GM19238 (cell line): Measurements from ENCODE around the gene LSAMP.
"Not testable (repeated sequence)": the region's sequence is repeated elsewhere in the genome, so short reads cannot be mapped to it uniquely, and the experiment has no call there.

Source experiments
- DNase-seq: peaks from one replicate; pipeline ENCODE4 v3.0.0; 2011; ENCODE audit warnings: low spot score; ENCODE audit not compliant: insufficient read length

LSAMP gene

DNA sequence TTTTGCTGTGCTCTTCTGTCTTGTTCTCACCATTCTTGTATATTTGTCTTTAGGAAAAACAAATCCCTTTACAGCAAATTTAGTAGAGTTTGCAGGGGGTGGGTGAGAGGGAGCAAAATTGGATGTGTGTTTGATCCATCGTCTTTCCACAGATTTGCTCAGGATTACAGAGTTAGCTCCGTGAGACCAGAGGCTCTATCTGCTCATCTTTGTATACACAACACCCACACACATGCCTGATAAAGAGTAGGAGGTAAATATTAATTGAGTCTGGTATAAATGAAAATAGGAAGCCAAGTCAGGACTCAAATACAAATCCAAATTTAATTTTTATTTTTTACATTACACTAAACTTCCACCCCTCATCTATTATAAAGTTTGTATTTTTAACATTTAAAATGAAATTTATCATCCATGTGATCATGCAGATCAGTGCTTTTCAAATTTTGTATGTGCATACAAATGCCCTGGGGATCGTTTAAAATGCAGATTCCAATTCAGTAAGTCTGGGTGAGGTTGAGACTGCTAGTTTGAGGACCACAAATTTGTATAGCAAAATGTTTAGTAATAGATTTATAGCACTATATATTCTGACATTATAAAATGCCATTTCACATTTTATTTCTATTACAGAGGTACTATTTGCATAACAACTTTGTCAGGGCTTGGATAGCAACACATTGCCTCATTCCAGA, 326.7 kb downstream of the LSAMP start:
- no peak for DNase-seq

DNA sequence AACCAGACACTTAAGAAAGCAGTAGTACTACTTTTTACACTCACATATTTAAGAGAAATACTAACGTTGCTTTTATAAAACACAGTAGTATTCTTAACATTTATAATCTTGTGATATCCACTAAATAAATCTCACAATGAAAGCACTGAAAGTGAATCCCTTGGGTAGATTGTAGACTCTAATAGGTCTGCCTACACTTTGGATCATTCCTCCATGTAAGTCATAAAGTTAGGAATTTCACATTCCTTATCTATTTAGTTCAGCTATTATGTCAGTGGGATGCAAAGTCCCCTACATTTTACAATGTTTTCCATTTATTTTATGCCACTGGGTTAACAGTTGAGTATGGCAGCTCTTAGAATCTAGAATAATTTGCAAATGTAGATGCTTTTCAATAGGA, 330.7 kb downstream of the LSAMP start:
- DNase-seq: no peak

DNA sequence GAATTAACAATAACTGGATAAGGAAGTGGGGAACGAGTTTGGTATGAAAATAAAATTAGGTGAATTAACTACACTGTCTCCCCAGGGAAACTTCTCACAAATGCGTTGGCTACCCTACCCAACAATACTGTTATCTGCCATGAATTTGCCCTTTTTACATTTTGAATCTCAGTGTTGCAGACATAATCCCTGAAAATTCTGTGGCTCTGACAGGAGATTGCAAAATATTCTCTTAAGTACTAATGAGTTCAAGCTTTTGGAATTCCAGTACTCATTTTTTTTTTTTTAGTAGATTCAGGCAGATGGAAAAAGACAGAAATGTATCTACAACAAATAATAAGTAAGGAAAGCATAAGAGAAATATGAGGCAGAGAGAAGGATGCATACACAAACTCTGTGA, 332.6 kb downstream of the LSAMP start:
- no peak for DNase-seq

DNA sequence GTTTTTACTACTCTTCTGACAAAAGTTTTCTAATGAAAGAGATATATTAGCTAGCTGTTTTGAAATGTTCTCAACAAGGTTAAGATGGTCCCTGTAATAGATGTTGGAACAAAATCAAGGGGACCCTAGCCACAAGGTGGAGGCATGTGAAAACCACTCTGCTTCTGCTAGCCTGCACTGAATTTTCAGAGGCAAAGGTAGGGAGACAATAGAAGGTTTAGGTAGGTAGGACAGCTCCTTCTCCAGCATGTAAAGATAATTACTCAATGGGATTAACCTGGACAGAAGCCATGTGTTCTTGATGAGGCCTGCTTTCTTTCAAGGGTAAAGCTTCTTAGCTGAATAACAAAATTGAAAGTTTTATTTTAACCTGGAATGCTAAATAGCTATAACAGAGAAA, 333.5 kb downstream of the LSAMP start:
- no peak for DNase-seq

DNA sequence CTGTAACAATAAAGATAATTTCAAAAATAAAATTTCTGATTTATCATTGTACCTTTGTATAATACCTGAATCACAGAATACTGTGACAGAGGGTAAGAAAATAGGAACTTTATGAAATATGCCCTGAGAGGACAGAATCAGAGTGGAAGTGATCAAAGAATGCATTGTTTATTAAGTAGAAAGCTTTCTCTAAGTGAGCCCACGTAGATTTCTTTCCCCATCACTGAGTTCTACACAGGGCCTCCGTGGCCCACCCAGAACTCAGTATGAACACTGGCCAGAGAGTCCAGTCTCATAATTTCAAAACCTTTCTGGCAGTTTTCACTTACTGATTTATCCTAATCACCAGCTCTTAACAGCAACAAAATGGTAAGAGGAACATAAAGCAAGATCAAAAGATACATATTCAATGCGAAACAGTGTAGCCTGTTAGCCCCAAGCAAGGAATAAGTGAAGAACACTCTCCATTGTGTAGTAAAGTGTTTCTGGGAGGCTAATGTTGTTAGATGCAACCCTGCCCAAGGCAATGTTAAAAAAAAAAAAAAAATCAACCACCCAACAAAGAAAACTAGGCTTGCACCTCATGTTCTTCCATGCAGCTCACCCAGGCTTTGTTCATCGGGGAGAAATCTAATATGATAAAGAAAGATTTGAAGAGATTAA, 341.3 kb downstream of the LSAMP start:
- DNase-seq: no peak

DNA sequence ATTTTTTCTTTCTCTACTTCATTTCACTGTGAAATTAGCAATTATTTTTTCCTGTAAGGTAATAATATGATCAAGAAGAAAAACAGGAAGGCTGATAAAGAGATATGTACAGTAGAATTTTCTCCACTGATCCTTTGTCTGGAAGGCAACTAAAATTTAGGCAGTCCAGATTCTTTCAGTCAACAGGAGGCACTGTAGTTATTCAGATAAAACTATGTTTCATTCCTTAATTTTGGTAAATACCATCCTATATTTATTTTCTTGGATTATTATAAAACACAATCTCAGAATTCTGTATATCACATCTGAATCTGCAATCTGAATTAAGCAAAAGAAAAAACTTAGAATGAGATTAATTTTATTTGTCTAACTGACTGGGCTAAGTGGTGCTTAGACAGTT, 343.2 kb downstream of the LSAMP start:
- DNase-seq: no peak

DNA sequence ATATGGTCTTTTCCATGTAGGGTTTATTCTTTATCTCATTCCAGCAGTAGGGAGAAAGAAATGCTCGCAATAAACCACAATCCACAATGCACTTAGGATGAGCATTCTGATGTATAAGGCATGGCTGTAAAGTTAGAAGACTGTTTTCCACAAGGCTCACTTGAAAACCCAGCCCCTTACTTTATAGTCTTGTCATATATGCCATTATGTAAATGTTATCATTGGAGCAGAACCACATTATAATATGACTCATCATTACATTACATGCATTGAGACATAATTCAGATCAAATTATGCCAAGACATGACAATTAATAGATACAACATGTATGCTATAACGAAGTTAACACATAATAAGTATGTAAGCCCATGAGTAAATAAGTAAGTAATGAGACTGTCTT, 348.1 kb downstream of the LSAMP start:
- no peak for DNase-seq

DNA sequence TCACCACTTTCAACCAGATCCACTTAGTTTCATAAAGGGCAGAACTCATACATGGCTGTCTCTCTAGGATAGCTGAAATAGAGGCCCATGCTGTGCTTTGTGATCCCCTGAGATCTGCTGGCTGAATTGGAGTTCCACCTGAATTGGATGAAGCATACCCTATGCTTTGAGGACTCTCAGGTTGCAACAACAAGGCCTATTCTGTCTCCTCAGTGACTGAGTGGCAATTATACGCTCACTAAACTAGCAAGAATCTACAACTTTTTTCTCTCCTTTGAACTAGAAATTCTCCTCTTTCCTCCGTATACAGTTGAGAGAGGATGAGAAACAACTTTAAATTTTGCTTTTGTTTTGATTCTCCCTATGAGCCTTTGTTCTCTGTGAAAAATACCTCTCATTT, 348.7 kb downstream of the LSAMP start:
- DNase-seq: no peak

DNA sequence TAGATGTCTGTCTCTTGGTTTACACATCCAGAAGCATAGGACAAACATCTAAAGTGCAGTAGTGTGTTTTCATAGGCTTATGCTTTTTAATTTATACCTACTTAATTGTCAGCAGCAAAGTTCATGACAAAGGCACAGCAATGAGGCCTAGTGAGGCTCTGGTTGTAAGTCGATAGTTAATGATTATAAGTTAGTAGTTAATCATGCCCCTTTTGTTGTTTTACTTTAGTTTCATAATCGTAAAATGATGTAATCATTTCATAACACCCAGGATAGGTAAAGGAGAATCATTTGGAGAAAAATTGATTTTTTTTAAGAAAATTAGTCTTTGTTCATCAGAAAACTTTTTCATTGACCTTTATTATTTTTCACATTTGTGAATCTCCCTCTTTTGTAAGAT, 351.9 kb downstream of the LSAMP start:
- DNase-seq: no peak

DNA sequence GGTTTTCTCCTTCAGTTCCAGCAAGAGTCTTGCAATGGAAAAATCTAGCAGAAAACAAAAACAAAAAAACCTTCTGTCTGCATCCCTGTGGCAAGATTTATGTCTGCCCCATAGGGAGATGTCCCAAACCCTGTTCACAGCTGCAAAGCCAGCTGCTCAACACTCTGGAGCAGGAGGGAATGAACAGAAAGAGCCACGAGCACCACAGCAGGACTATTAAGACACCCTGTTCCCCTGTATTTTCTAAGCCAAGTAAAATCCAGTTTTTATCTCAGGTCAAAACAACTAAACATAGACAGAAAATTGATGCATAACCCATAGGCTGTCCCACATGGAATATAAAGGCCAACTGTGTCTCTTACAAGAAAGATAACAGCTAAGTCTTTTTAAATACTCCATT, 357.9 kb downstream of the LSAMP start:
- DNase-seq: no peak

DNA sequence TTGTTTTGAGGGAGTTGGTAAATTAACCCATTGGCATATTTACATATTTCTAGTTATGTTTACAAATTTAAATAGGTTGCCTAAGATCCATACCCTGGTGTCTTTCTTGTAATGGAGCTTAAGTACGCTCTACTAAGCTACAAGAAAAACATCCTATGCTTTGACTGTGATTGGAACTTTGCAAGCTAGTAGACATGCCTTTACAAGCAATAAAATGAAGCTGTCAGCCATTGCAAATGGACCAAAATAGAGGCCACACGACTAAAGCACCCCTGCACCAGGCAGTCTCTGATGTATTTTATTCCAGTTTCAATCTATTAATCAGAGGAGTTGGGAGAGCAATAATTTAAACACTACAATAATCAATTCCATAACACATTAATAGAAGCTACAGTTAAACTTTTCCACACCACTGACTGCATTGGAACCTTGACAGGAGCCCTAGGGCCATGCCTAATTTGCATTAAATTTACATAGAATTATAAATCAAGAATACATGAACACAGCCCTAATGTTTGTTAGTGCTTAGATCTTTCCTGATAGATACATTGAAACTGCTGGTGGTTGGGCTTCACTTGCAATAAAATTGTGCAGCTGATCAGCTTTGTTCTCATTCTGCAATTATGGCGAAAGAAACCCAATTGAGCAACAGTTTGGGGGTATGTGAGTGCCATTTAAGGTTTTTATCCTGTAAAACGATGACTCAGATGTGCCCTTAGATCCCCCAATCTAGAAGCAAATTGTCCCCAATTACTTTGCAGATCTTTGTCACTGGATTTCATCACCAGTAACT, 360.1 kb downstream of the LSAMP start:
- no peak for DNase-seq

DNA sequence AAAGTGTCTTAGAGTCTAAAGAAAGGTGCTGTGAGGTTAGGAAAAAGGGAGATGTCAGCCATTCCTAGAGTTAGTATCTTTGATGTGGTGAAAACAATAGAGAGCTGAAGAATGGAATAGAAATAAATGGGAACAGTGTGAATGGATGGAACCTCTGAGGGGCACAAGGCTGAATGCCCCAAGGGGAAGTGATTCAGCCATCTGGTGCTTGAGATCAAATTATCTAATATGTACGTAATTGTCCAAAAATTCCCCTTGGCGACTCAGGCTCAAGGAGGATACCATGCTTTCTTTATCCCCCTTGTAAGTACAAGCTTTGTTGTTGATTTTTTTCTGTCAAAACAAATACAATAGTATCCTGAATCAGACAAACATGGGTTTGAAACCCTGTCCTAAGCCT, 361.6 kb downstream of the LSAMP start:
- no peak for DNase-seq

DNA sequence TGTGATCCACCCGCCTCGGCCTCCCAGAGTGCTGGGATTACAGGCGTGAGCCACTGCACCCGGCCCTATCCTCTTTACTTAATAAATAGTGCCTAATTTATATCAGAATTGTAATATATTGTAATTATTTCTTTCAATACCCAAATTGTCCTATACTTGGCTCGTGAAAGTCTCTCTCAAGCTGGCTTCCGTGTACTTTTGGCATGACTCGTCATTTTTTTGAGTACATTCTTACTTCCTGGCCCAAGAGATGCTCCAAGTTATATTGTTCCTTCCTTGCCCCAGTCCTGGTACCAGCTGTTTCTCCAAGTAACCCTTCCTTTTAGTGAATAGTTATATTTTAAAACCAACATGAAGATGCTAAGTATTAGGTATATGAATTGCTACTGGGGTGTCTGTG, 366.7 kb downstream of the LSAMP start:
- no peak for DNase-seq

DNA sequence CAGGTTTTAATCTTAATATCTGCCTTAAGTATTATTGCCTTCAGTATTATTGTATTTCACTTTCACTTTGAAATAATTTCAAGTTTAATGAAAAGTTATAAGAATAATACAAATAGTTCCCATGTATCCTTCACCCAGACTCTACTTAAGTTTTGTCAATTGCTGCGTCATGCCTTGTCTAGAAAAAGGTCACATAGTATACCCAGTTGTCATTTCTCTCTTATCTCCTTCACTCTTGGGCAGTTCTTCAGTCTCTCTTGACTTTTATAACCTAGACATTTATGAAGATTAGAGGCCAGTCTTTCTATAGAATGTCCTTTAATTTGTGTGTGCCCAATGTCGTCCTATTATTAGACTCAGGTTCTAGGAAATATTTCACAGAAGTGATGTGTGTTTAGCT, 367.7 kb downstream of the LSAMP start:
- DNase-seq: no peak

DNA sequence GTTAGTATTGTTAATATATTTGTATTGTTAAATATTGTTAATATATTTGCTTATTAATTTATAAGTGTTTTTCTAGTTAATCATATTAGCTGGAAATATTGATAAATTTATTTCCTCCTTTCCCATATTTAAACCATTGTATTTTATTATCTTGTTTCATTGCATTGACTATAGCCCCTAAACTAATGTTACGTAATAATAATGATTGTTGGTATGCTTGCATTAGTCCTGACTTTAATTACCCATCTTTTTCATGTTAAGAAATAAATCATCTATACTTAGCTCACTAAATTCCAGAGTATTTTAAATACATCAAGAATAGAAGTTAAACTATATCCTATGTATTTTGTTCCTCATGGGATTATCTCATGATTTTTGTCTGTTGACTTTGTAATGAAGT, 368.2 kb downstream of the LSAMP start:
- DNase-seq: no peak

DNA sequence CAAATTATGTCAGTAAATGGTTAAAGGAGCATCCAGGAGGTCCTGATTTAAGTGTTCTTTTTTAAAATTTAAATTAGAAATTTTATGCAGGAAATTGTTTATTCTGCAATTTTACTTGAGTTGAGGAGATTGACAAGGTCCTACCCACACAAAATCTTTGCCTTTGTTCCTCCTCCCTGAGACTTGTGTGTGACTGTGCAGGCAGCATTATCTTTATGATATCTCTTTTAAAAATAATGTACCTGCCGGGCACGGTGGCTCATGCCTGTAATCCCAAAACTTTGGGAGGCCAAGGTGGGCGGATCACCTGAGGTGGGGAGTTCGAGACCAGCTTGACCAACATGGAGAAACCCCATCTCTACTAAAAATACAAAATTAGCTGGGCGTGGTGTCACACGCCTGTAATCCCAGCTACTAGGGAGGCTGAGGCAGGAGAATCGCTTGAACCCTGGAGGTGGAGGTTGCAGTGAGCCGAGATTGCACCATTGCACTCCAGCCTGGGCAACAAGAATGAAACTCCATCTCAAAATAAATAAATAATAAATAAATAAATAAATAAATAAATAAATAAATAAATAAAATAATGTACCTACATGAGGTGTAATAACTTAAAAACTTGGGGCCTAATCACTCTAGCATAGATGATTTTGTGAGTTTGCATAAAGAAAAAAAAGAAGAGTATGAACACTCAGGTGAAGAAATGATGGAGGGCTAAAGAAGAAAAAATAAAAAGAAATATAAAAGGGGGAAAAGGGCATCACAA, 374.6 kb downstream of the LSAMP start:
- DNase-seq: not testable (repeated sequence)

DNA sequence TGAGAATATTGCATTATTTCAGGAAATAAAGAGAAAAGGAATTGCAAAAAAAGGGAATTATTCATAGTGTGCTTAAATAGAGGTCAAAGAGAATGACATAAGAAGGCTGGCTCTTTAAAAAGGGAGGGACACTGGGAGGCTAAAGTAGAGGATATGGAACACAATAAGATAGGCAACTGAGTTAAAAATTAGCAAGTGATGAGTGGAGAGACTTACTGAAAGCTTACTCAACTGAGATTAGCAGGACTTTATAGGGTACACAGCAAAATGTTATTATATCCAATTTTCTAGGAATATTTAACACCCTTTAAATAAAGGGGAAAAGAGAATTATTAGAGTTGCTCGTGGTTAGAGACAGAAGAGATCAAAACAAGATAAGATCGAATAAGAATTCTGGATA, 375.2 kb downstream of the LSAMP start:
- no peak for DNase-seq

DNA sequence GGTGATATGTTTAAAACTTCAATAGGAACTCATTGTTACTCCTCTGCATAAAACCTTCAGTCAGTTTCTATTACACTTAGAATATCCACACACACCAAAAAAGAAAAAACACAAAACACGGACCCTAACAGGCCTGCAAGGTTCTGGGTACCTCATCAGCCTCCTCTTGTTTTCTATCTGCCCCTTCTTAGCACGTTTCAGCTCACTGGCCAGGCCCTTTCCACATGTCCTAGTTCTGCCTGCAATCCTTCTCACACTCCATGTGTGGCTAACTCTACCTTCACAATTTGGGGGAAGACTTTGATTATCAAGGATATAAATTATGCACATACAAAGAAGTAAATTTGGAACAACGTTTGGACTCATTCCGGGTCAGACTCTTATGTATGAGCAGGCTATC, 376.3 kb downstream of the LSAMP start:
- no peak for DNase-seq

DNA sequence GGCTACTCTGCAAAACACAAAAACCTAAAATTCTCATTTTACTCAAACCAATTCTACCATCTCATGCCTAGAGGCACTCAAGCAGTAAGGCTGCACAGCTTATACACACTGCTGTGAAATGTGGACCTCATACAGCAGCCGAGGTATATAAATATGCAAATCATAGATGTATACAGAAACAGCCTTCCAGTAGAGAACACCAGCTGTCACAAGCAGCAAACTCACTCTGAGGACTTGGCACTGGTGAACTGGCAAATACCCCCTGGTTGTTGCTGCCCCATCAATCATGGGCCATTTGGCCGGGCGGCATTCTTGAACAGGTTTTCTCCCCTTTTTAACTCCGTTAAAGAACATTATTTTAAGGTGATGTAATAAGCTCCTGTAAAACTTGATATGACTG, 378.0 kb downstream of the LSAMP start:
- DNase-seq: no peak

DNA sequence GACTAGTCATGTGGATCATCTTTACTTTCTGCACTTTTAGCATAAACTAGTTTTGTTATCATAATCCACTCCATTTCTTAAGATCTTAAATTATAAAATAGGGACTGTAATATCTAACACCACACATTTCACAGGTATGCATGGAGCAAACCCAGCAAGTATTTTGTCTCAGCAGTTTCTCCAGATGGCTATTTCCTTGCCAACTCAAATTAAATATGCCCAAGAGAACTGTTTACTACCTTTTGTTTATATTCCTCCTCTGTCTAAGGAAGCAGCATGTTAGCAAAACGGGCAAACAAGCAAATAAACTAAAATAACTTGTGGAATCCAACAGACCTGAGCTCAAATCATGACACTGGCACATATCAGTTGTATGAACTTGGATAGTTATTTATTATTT, 379.8 kb downstream of the LSAMP start:
- DNase-seq: no peak

DNA sequence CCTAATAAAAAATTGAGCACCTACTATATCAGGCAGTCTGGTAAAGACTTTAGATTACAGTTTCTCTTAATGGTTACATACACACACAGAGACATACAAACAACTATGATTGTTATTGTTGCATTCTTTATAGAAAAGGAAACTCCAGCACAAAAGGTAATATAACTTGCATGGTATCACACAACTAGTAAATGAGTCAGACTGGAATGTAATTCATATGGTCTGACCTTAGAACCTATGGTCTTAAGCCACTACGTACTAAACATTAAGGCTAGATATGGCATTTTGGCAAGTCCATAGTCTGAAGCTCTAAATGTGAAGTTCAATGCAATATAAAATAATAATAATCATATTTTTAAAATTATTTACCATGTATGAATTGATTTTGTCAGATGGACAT, 380.6 kb downstream of the LSAMP start:
- no peak for DNase-seq
